Astrocyte (in vitro differentiated cells and primary cell): ENCODE data around the gene VCX3B. TPM values are rescaled to one million over a fixed set of nuclear protein-coding genes. Genes with fewer than 3 reads are reported as not detected.

Source experiments
- DNase-seq: peaks from one replicate; pipeline ENCODE4 v3.0.0-alpha.2; 2010; ENCODE audit warnings: low read depth
- FAIRE-seq: peaks from 2 replicates; lab custom pipeline; 2011; peaks lifted over from hg19 to GRCh38; lab: Jason Lieb, UNC
- H2AFZ ChIP-seq: 2 replicates; pipeline ENCODE4 v1.6.0; 2012; ENCODE audit warnings: low read depth, low read length, inconsistent platforms
- H3K27ac ChIP-seq: 2 replicates; pipeline ENCODE4 v1.5.1; 2011; ENCODE audit warnings: low read depth, low read length, inconsistent platforms
- H3K27me3 ChIP-seq: 2 replicates; pipeline ENCODE4 v1.6.0; 2011; ENCODE audit warnings: low read length, inconsistent platforms; ENCODE audit not compliant: insufficient read depth
- H3K36me3 ChIP-seq: 2 replicates; pipeline ENCODE4 v1.5.1; 2011; ENCODE audit warnings: low read length, inconsistent platforms; ENCODE audit not compliant: insufficient read depth
- H3K4me1 ChIP-seq: 2 replicates; pipeline ENCODE4 v1.5.1; 2011; ENCODE audit warnings: low read length, inconsistent platforms; ENCODE audit not compliant: insufficient read depth
- H3K4me2 ChIP-seq: 2 replicates; pipeline ENCODE4 v1.6.0; 2012; ENCODE audit warnings: low read length, inconsistent platforms
- H3K4me3 ChIP-seq: 2 replicates; pipeline ENCODE4 v1.5.1; 2011; ENCODE audit warnings: low read depth, mild to moderate bottlenecking, low read length, inconsistent platforms; ENCODE audit not compliant: insufficient read depth
- H3K79me2 ChIP-seq: 2 replicates; pipeline ENCODE4 v1.6.0; 2012; ENCODE audit warnings: mild to moderate bottlenecking, low read length, inconsistent platforms; ENCODE audit not compliant: insufficient read depth
- H3K9ac ChIP-seq: 2 replicates; pipeline ENCODE4 v1.6.0; 2012; ENCODE audit warnings: mild to moderate bottlenecking, low read length, inconsistent platforms
- H3K9me3 ChIP-seq: 2 replicates; pipeline ENCODE4 v1.5.1; 2012; ENCODE audit warnings: low read depth, mild to moderate bottlenecking, low read length, inconsistent platforms; ENCODE audit not compliant: insufficient read depth
- H4K20me1 ChIP-seq: 2 replicates; pipeline ENCODE4 v1.6.0; 2012; ENCODE audit warnings: low read length, inconsistent platforms; ENCODE audit not compliant: insufficient read depth
- H3K27ac Mint-ChIP-seq: one replicate; pipeline ENCODE4 v1.8.0; 2021; ENCODE audit warnings: mild to moderate bottlenecking, mixed read lengths; ENCODE audit not compliant: unreplicated experiment
- H3K27me3 Mint-ChIP-seq: one replicate; pipeline ENCODE4 v1.8.0; 2021; ENCODE audit warnings: low read depth, mixed read lengths; ENCODE audit not compliant: unreplicated experiment
- H3K36me3 Mint-ChIP-seq: one replicate; pipeline ENCODE4 v1.8.0; 2021; ENCODE audit warnings: low read depth, mixed read lengths; ENCODE audit not compliant: unreplicated experiment
- H3K4me1 Mint-ChIP-seq: one replicate; pipeline ENCODE4 v1.8.0; 2021; ENCODE audit warnings: low read depth, mixed read lengths; ENCODE audit not compliant: unreplicated experiment
- H3K4me3 Mint-ChIP-seq: one replicate; pipeline ENCODE4 v1.8.0; 2021; ENCODE audit warnings: mild to moderate bottlenecking, moderate library complexity, mixed read lengths; ENCODE audit not compliant: unreplicated experiment
- H3K9me3 Mint-ChIP-seq: one replicate; pipeline ENCODE4 v1.8.0; 2021; ENCODE audit warnings: mild to moderate bottlenecking, mixed read lengths; ENCODE audit not compliant: unreplicated experiment
- EZH2 ChIP-seq: IDR thresholded peaks from 2 replicates; pipeline ENCODE4 v1.6.1; 2012; ENCODE audit warnings: mild to moderate bottlenecking, low read length, inconsistent platforms; ENCODE audit not compliant: insufficient read depth
- total RNA-seq: library from RNA; stranded (reverse); gene quantifications from 2 replicates; pipeline ENCODE4 v1.2.1, GENCODE V29; 2021
- TF ChIP-seq, protein P1 (sequence below): IDR thresholded peaks from 2 replicates; pipeline ENCODE4 v1.5.1; 2011; ENCODE audit warnings: low read depth, mild to moderate bottlenecking, inconsistent platforms, low read length, moderate library complexity; ENCODE audit not compliant: insufficient read depth

The VCX3B gene
- total RNA-seq, 1 donor from 2014 or later = not detected

DNA sequence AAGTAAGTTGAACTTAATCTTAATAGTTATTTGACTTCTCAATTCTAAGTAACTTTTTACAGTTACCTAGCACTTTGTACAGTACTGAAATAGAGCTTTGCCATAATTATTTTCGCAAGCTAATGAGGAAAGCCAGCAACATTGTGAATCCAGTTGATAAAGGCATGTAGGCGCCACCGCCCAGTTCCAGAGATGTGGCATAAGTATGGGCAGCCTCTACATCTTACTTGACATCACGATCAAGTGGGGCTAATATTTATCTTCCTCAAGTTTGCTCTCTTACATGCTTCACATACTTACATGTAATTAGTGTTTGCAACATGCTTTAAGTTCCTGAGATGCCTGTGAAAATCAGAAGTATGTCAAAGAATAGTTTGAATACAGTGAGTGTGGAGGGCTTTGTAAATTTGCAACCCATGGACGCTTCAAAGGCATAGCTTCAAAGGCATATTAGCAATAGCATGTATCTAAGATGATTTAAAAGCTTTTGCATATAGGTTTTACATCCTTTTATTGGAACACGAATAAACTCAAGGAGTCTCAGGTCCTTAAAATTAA, 34.9 kb upstream of the VCX3B start:
- no peak overlapping the region for H3K27ac Mint-ChIP-seq
- Histone ChIP-seq H4K20me1 (no peaks in the 10 kb centered on the region), H3K4me3 (no peak overlapping the region), H3K27me3 (no peaks in the 10 kb centered on the region), H3K79me2 (no peaks in the 10 kb centered on the region), H3K9ac (no peak overlapping the region), H3K4me1 (no peaks in the 10 kb centered on the region), H3K4me2 (no peak overlapping the region), H3K27ac (no peak overlapping the region), H3K9me3 (no peaks in the 10 kb centered on the region), H3K36me3 (no peaks in the 10 kb centered on the region), H2AFZ (no peak overlapping the region)
- H3K27me3 Mint-ChIP-seq = no peaks in the 10 kb centered on the region
- H3K9me3 Mint-ChIP-seq = no peaks in the 10 kb centered on the region
- FAIRE-seq (peak; percentile 59), DNase-seq (no peak)
- no peak overlapping the region for H3K4me3 Mint-ChIP-seq
- no peaks in the 10 kb centered on the region for H3K36me3 Mint-ChIP-seq
- peaks cover 11% of the 10 kb centered on the region for H3K4me1 Mint-ChIP-seq
- TF ChIP-seq EZH2 = no peak

DNA sequence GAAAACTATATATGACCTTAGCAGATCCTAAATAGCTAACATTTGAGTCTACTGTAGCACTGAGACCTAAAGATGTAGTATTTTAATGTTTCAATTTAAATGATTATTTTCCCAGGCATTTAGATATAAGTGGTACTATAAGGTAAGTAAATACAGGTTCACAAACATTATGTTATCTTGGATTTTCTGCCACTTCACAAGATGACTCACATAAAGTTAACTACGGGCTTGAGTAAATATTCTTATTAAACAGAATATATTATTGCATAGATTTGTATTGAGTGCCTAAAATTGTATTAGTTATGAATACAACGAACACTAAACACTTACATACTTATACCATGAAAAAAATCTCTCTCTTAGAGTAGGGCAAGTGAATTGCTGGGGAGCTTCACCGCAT, 34.2 kb upstream of the VCX3B start:
- Histone ChIP-seq H3K4me3 (no peak overlapping the region), H2AFZ (no peak overlapping the region), H3K36me3 (no peaks in the 10 kb centered on the region), H4K20me1 (no peaks in the 10 kb centered on the region), H3K9ac (no peak overlapping the region), H3K27ac (no peak overlapping the region), H3K27me3 (no peaks in the 10 kb centered on the region), H3K79me2 (no peaks in the 10 kb centered on the region), H3K9me3 (no peaks in the 10 kb centered on the region), H3K4me2 (no peak overlapping the region), H3K4me1 (no peaks in the 10 kb centered on the region)
- H3K27ac Mint-ChIP-seq = no peak overlapping the region
- H3K27me3 Mint-ChIP-seq = no peaks in the 10 kb centered on the region
- peaks cover 6% of the 10 kb centered on the region for H3K4me1 Mint-ChIP-seq
- DNase-seq = no peak
- no peaks in the 10 kb centered on the region for H3K36me3 Mint-ChIP-seq
- TF ChIP-seq, protein P1, sequence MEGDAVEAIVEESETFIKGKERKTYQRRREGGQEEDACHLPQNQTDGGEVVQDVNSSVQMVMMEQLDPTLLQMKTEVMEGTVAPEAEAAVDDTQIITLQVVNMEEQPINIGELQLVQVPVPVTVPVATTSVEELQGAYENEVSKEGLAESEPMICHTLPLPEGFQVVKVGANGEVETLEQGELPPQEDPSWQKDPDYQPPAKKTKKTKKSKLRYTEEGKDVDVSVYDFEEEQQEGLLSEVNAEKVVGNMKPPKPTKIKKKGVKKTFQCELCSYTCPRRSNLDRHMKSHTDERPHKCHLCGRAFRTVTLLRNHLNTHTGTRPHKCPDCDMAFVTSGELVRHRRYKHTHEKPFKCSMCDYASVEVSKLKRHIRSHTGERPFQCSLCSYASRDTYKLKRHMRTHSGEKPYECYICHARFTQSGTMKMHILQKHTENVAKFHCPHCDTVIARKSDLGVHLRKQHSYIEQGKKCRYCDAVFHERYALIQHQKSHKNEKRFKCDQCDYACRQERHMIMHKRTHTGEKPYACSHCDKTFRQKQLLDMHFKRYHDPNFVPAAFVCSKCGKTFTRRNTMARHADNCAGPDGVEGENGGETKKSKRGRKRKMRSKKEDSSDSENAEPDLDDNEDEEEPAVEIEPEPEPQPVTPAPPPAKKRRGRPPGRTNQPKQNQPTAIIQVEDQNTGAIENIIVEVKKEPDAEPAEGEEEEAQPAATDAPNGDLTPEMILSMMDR = no peak
- TF ChIP-seq EZH2 = no peak
- no peaks in the 10 kb centered on the region for H3K9me3 Mint-ChIP-seq
- no peak for FAIRE-seq
- H3K4me3 Mint-ChIP-seq = no peak overlapping the region

DNA sequence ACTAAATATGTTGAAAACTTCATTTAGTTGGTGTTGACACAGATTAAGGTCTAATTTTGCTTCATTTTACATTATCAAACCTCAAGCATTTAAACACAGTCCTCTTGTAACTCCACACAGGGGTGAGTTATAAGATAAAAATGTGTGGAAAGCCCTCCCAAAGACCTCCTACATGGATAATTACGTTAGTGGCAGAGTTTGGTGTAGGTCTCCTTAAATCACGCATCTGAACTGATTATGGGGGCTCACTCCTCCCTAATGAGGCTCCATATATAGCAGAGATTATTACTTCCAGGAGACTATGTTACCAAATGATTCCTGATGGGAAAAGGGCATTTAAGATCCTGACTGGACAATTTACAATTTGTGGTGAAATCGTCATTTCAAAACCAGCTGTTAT, 32.2 kb upstream of the VCX3B start:
- Histone ChIP-seq H3K4me1 (no peaks in the 10 kb centered on the region), H4K20me1 (no peaks in the 10 kb centered on the region), H3K27me3 (no peaks in the 10 kb centered on the region), H3K27ac (no peak overlapping the region), H3K9me3 (no peaks in the 10 kb centered on the region), H3K9ac (no peak overlapping the region), H3K4me3 (no peak overlapping the region), H3K79me2 (no peaks in the 10 kb centered on the region), H3K36me3 (no peaks in the 10 kb centered on the region), H2AFZ (no peak overlapping the region), H3K4me2 (no peak overlapping the region)
- TF ChIP-seq, protein P1 = no peak
- no peak for TF ChIP-seq EZH2
- H3K36me3 Mint-ChIP-seq = no peaks in the 10 kb centered on the region
- H3K4me3 Mint-ChIP-seq = no peak overlapping the region
- peaks cover 4% of the 10 kb centered on the region for H3K4me1 Mint-ChIP-seq
- H3K27ac Mint-ChIP-seq = no peak overlapping the region
- no peaks in the 10 kb centered on the region for H3K27me3 Mint-ChIP-seq
- DNase-seq (peak; percentile 14), FAIRE-seq (no peak)
- no peaks in the 10 kb centered on the region for H3K9me3 Mint-ChIP-seq
